SK-N-SH (cell line): ENCODE data around the gene MYBPC3.

Experiments used
- PBX3 ChIP-seq: IDR thresholded peaks from 2 replicates; pipeline ENCODE4; 2012
- YY1 ChIP-seq: IDR thresholded peaks from 2 replicates; pipeline ENCODE4 v1.4.0; 2012; ENCODE audit warnings: low read depth, mild to moderate bottlenecking
- TF ChIP-seq, protein P1 (sequence below): fragments of 200-600 bp; sonication (generic); IDR thresholded peaks from 2 replicates; pipeline ENCODE4 v1.6.1; 2017; ENCODE audit warnings: antibody characterized with exemption, mild to moderate bottlenecking, moderate library complexity

- TF ChIP-seq YY1: no peak
- no peak for TF ChIP-seq PBX3
- TF ChIP-seq, protein P1, sequence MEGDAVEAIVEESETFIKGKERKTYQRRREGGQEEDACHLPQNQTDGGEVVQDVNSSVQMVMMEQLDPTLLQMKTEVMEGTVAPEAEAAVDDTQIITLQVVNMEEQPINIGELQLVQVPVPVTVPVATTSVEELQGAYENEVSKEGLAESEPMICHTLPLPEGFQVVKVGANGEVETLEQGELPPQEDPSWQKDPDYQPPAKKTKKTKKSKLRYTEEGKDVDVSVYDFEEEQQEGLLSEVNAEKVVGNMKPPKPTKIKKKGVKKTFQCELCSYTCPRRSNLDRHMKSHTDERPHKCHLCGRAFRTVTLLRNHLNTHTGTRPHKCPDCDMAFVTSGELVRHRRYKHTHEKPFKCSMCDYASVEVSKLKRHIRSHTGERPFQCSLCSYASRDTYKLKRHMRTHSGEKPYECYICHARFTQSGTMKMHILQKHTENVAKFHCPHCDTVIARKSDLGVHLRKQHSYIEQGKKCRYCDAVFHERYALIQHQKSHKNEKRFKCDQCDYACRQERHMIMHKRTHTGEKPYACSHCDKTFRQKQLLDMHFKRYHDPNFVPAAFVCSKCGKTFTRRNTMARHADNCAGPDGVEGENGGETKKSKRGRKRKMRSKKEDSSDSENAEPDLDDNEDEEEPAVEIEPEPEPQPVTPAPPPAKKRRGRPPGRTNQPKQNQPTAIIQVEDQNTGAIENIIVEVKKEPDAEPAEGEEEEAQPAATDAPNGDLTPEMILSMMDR: no peak
Measured at GRCh38 chr11:47289856-47290255, 62.6 kb downstream of the MYBPC3 start.
